Measurements from ENCODE around the gene PDS5B.

GRCh38 chr13:32736648-32737047 is 150.4 kb downstream of the PDS5B start:
- no peak for TF ChIP-seq CTCF (IDR thresholded peaks at IDR 0.05; ENCODE audit: insufficient read depth, low read length, poor library complexity, severe bottlenecking)
- TF ChIP-seq EZH2phosphoT487 (conservative IDR thresholded peaks at IDR 0.05; ENCODE audit: low read length) = no peak

Data from SU-DHL-6 (cell line).